Stimulated activated CD8-positive, alpha-beta memory T cell treated with anti-CD3 and anti-CD28 coated beads, Interleukin-2, amount 100 ng/mL, for 48 hours (primary cell): Measurements from ENCODE around the gene WSCD2.

ENCODE experiments used
- DNase-seq, 2 donors: peaks; one replicate each; pipeline ENCODE4 v3.0.0-alpha.2; 2020; ENCODE audit warnings: low read depth in 2 of 2

Gene WSCD2

DNA sequence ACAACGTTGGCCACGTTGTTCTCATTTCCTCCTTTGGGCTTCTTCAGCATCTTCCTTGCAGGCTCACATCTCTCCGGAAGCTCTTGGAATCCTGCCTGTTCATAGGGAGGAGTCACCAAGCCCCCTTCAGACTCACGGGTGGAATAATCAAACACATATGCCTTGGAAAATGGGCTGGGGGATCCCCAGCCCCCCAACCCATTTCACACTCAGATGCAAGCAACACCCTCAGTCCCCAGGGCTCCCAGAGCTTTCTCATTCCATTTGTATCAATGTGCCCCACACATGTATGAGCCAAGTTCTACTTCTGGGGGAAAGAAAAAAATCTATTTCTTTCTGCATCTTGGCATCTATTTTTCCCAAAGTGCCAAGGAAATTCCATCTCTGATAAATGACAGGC, 33.1 kb downstream of the WSCD2 start:
- no peak for DNase-seq

GRCh38 chr12:108166505-108166904, 37.4 kb downstream of the WSCD2 start:
- DNase-seq: no peak

GRCh38 chr12:108167974-108168373, 38.9 kb downstream of the WSCD2 start:
- no peak for DNase-seq

DNA sequence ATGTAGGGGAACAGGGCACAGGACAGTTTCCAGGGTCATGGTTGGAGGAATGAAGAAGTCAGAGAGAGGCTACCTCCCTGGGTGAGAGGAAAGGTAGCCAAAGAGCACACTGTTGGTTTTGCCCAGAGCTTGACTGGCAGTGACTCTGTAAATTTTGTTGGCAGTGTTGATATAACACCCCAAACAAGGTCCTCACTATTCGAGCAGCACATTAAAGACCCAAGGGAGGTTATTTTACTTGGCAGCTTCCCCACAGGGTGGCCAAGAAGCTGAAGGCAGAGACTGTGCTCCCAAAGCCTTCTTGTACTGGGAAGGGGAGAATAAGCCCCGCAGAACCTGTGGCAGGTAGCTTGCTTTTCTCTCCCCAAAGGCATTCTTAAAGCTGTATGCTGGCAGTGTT, 40.6 kb downstream of the WSCD2 start:
- no peak for DNase-seq

GRCh38 chr12:108170164-108170563, 41.1 kb downstream of the WSCD2 start:
- DNase-seq: no peak

DNA sequence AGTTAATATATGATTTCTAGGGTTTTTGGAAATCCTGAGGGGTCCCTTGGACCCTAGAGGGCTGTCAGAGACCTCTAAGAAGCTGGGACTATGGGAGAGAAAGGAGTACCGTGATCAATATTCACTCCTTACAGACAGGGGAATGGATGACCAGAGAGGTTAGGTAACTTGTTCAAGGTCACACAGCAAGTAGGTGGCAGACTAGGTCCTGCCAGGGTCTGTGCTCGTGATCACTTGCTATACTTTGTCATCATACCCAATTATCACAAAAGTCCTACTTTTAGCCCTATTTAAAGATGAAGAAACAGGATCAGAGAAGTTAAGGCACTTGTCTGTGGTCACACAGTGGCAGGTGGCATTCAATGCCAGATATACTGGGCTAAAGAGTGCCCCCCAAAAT, 42.9 kb downstream of the WSCD2 start:
- no peak for DNase-seq

DNA sequence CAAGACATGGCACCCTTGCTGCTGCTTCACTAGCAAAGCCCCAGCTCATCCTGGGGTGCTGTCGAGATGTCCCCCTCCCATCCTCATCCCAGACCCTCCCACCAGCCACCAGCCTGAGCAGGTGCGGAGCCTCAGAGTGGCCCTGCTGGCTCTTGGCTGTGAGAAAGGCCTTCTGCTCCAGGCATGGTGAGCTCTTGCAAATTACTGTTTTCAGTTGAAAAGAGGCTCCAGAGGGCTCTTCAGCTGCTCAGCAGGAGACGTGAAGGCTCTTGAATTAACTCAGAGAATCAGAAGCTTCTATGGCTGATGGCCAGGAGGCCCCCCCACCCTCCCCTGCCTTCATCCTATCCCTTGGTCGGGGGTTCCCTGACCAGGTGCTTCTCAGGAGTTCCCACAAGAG, 44.1 kb downstream of the WSCD2 start:
- DNase-seq: no peak

- DNase-seq: no peak
Measured at GRCh38 chr12:108173892-108174291, 44.8 kb downstream of the WSCD2 start.

GRCh38 chr12:108174641-108175040, 45.6 kb downstream of the WSCD2 start:
- DNase-seq: no peak

DNA sequence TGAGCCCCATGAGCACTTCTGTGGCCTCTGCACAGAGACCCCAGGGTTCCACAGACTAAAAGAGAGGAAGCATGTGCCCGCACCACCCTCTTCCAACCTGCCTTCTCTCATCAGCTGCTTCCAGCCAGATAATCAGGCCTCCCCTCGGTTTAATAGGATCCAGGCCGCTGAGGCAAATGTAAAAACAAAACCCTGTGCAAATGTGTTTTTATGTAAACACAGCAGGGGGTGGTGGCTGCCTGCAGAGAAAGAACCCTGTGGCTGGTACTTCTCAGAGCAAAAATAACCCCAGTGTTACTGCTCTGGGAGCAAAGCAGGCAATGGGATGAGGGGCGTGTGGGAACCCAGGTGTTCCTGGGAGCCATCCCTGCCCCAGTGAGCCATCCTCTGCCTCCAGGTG, 46.2 kb downstream of the WSCD2 start:
- DNase-seq: no peak

GRCh38 chr12:108176292-108176691, 47.2 kb downstream of the WSCD2 start:
- no peak for DNase-seq

DNA sequence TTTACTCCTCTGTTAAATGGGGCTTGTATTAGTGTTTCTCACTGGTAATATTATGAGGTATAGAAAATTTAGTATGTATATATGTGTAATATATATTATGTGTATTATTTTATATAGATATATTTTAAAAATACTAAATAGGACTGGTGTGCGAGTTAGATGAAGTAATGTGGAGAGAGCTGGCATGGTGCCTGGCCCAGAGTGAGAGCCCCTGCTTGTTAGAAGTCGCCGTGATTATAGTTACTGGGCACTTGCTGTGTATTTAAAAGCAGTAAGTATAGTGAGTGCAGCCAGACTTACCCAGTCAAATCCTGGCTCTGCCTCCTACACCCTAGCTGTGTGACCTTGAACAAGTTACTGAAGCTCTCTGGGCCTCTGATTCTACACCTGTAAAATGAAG, 48.0 kb downstream of the WSCD2 start:
- DNase-seq: no peak

- no peak for DNase-seq
Measured at GRCh38 chr12:108179305-108179704, 50.2 kb downstream of the WSCD2 start.

GRCh38 chr12:108180255-108181094, 51.4 kb downstream of the WSCD2 start:
- DNase-seq: no peak

- no peak for DNase-seq
Measured at GRCh38 chr12:108181095-108181454, 52.0 kb downstream of the WSCD2 start.

DNA sequence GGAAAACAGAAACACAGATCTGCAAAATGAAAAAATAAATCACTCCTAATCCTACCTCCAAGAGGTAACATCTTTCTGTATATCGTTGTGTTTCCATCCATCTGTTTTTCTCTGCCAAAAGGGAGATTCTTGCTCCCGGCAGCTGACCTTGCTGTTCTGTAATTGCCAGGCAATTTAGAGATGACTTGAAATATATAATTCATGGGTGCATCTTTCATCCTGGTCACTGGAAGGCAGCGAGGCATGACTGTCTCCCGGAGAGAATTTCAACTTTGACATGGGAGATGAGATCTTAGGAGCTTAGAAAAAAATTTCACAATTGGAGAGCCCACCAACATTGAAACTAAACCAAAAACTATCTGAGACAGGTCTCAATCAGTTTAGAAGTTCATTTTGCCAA, 53.0 kb downstream of the WSCD2 start:
- DNase-seq: no peak

GRCh38 chr12:108185002-108185401, 55.9 kb downstream of the WSCD2 start:
- no peak for DNase-seq

DNA sequence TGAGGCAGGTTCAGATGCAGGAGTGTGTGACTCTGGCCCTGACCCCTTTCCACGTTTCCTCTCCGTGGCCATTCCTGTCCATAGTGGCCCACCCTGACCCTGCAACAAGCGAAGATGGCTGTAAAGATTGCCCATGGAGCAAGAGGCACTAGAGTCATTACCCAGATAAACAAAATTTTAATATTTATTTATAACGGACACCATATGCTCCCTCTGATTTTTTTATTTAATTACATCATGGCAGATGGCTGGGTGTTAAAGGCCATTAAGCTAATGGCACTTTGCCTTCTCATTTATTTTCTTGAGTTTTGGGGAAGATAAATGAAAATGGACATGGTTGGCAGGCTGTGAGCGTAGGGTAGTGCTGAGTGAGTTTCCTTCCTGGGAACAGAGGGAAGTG, 58.7 kb downstream of the WSCD2 start:
- DNase-seq: no peak

GRCh38 chr12:108190529-108190928, 61.4 kb downstream of the WSCD2 start:
- no peak for DNase-seq

GRCh38 chr12:108191086-108191485, 62.0 kb downstream of the WSCD2 start:
- DNase-seq: no peak

GRCh38 chr12:108191938-108192337, 62.9 kb downstream of the WSCD2 start:
- DNase-seq: no peak

- DNase-seq: no peak
Measured at GRCh38 chr12:108193493-108193892, 64.4 kb downstream of the WSCD2 start.

GRCh38 chr12:108193917-108194316, 64.8 kb downstream of the WSCD2 start:
- DNase-seq: peak in 1 of 2 donors; percentile 2

DNA sequence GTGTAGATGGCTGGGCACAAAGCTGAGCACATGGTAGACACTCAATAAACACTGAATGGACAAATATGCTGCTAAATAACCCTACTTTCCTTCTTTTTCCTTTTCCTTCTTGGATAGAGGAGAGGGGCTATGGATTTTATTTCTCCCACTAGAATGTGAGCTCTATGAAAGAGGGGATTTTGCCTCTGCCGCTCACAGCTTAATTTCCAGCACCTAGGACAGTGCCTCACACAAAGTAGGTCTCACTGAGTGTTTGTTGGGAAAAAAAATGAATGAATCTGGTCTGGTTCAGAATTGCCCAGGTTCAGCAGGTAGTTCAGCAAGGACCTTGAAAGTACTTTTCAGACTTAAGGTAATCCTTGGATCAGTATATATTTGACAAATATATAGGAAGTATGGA, 65.5 kb downstream of the WSCD2 start:
- no peak for DNase-seq
